PC-3 (cell line): ENCODE results near the gene COL27A1. TPM values are rescaled to one million over a fixed set of nuclear protein-coding genes. Genes with fewer than 3 reads are reported as not detected.

Source experiments
- ATAC-seq: fragments of 200-7000 bp; cut with Tn5 transposase; 2 replicates; pipeline ENCODE4 v1.9.1; 2020; ENCODE audit warnings: mild to moderate bottlenecking, moderate library complexity
- BruUV-seq: library from RNA; stranded (reverse); fragments of 400-500 nt; replicated peaks from 2 replicates; lab custom pipeline; 2021; lab: Mats Ljungman, UMichigan
- CTCF ChIA-PET: fragments of 300-600 bp; sonication (Branson Sonifier 250); formaldehyde crosslinking; loops from one replicate; lab custom pipeline; 2022; ENCODE audit warnings: antibody characterized with exemption; lab: Charles Lee
- POLR2A ChIA-PET: fragments of 300-600 bp; sonication (Branson Sonifier 250); formaldehyde crosslinking; loops from one replicate; lab custom pipeline; 2022; ENCODE audit warnings: antibody characterized with exemption; ENCODE audit not compliant: unreplicated experiment; lab: Charles Lee
- DNase-seq: peaks from one replicate; pipeline ENCODE4 v3.0.0-alpha.2; 2015
- H2AFZ ChIP-seq: fragments of 300-600 bp; sonication (generic); 2 replicates; pipeline ENCODE4 v1.6.0; 2016; ENCODE audit warnings: antibody characterized with exemption, low read length
- H3F3A ChIP-seq: fragments of 300-600 bp; sonication (generic); one replicate; pipeline ENCODE4 v1.6.0; 2017; ENCODE audit warnings: antibody characterized with exemption, low read length, control low read depth, mild to moderate bottlenecking; ENCODE audit not compliant: unreplicated experiment
- H3K27ac ChIP-seq: fragments of 300-600 bp; sonication (generic); 2 replicates; pipeline ENCODE4 v1.5.1; 2016; ENCODE audit warnings: mild to moderate bottlenecking, low read length
- H3K27me3 ChIP-seq: fragments of 300-600 bp; sonication (generic); 2 replicates; pipeline ENCODE4 v1.6.1; 2016; ENCODE audit warnings: low read length, mixed read lengths
- H3K36me3 ChIP-seq: fragments of 300-600 bp; sonication (generic); 2 replicates; pipeline ENCODE4 v1.6.1; 2016; ENCODE audit warnings: low read depth, mixed run types, low read length, mixed read lengths
- H3K4me1 ChIP-seq: fragments of 300-600 bp; sonication (generic); 2 replicates; pipeline ENCODE4 v1.5.1; 2016; ENCODE audit warnings: low read length; ENCODE audit not compliant: insufficient read depth
- H3K4me2 ChIP-seq: fragments of 300-600 bp; sonication (generic); 2 replicates; pipeline ENCODE4 v1.6.0; 2016; ENCODE audit warnings: low read length
- H3K4me3 ChIP-seq: fragments of 300-600 bp; sonication (generic); 2 replicates; pipeline ENCODE4 v1.5.1; 2016; ENCODE audit warnings: mild to moderate bottlenecking, low read length, mixed read lengths
- H3K79me2 ChIP-seq: fragments of 300-600 bp; sonication (generic); 2 replicates; pipeline ENCODE4 v1.6.1; 2017; ENCODE audit warnings: low read length, mixed read lengths
- H3K9ac ChIP-seq: fragments of 300-600 bp; sonication (generic); 2 replicates; pipeline ENCODE4 v1.6.0; 2016; ENCODE audit warnings: mild to moderate bottlenecking, low read length
- H3K9me2 ChIP-seq: fragments of 300-600 bp; sonication (generic); replicated peaks from 2 replicates; pipeline ENCODE4 v1.6.1; 2016; ENCODE audit warnings: mixed run types, low read length, mixed read lengths
- H3K9me3 ChIP-seq: fragments of 300-600 bp; sonication (generic); 2 replicates; pipeline ENCODE4 v1.6.1; 2016; ENCODE audit warnings: low read length, mixed read lengths
- H4K20me1 ChIP-seq: fragments of 300-600 bp; sonication (generic); 2 replicates; pipeline ENCODE4 v1.6.1; 2016; ENCODE audit warnings: low read length, mixed read lengths
- CTCF ChIP-seq: fragments of 300-600 bp; sonication (generic); conservative IDR thresholded peaks from 2 replicates; pipeline ENCODE4 v1.5.1; 2017; ENCODE audit warnings: antibody characterized with exemption, low read depth, mild to moderate bottlenecking, low read length
- EZH2 ChIP-seq: fragments of 300-600 bp; sonication (generic); IDR thresholded peaks from one replicate; pipeline ENCODE4 v1.6.1; 2017; ENCODE audit warnings: antibody characterized with exemption, mild to moderate bottlenecking, low read length; ENCODE audit not compliant: unreplicated experiment
- EZH2phosphoT487 ChIP-seq: fragments of 300-600 bp; sonication (generic); IDR thresholded peaks from 2 replicates; pipeline ENCODE4 v1.6.1; 2018; ENCODE audit warnings: mild to moderate bottlenecking, antibody characterized with exemption, low read length, borderline replicate concordance
- intact Hi-C: fragments of 100-400 bp; cut with micrococcal nuclease; formaldehyde crosslinking; loops from 2 replicates; pipeline ENCODE4 v1.9.0; 2023
- total RNA-seq: library from RNA; depleted of rRNA; stranded (reverse); fragments of >200 nt; gene quantifications from 2 replicates; pipeline ENCODE4 v1.2.3, GENCODE V29; 2014

COL27A1 gene
- total RNA-seq, 1 experiment from 2014 or later = 4.3 TPM

GRCh38 chr9:114231273-114231672 lies 75.9 kb downstream of the COL27A1 start:
- BruUV-seq = no TSS peak
- no peaks in the 10 kb centered on the region for H3K9me3 ChIP-seq
- no peaks in the 10 kb centered on the region for H3K27me3 ChIP-seq
- intact Hi-C loops = no loop called here
- no peaks in the 10 kb centered on the region for H3K9me2 ChIP-seq
- H3F3A ChIP-seq = no peaks in the 10 kb centered on the region
- no peak overlapping the region for H3K9ac ChIP-seq
- no peaks in the 10 kb centered on the region for H3K79me2 ChIP-seq
- H2AFZ ChIP-seq = no peak overlapping the region
- no peaks in the 10 kb centered on the region for H3K36me3 ChIP-seq
- no peak overlapping the region for H3K27ac ChIP-seq
- TF ChIP-seq EZH2 (no peak), EZH2phosphoT487 (no peak), CTCF (no peak)
- no peak overlapping the region for H3K4me3 ChIP-seq
- H3K4me1 ChIP-seq = peaks cover 5% of the 10 kb centered on the region
- no peak overlapping the region for H3K4me2 ChIP-seq
- ATAC-seq = no peak
- ChIA-PET POLR2A (no interaction called here), CTCF (no interaction called here)
- no peak for DNase-seq
- H4K20me1 ChIP-seq = no peaks in the 10 kb centered on the region

GRCh38 chr9:114231719-114232449 lies 76.5 kb downstream of the COL27A1 start:
- no peaks in the 10 kb centered on the region for H4K20me1 ChIP-seq
- no peak overlapping the region for H3K9ac ChIP-seq
- ATAC-seq (no peak), DNase-seq (no peak)
- intact Hi-C loops = no loop called here
- CTCF ChIA-PET = interaction anchor here (0.6 kb wide), 1 partner anchor 93 kb away, joined by 4 read pairs; no protein-coding TSS in a partner anchor
- no peaks in the 10 kb centered on the region for H3K4me1 ChIP-seq
- no peak overlapping the region for H3K4me3 ChIP-seq
- no peaks in the 10 kb centered on the region for H3F3A ChIP-seq
- no peaks in the 10 kb centered on the region for H3K9me2 ChIP-seq
- H3K79me2 ChIP-seq = no peaks in the 10 kb centered on the region
- H3K9me3 ChIP-seq = no peaks in the 10 kb centered on the region
- H3K4me2 ChIP-seq = no peak overlapping the region
- H3K27me3 ChIP-seq = no peaks in the 10 kb centered on the region
- H2AFZ ChIP-seq = no peak overlapping the region
- H3K27ac ChIP-seq = no peak overlapping the region
- BruUV-seq = no TSS peak
- no peak for TF ChIP-seq CTCF
- no peak for TF ChIP-seq EZH2
- no peak for TF ChIP-seq EZH2phosphoT487
- POLR2A ChIA-PET = no interaction called here
- H3K36me3 ChIP-seq = no peaks in the 10 kb centered on the region

DNA sequence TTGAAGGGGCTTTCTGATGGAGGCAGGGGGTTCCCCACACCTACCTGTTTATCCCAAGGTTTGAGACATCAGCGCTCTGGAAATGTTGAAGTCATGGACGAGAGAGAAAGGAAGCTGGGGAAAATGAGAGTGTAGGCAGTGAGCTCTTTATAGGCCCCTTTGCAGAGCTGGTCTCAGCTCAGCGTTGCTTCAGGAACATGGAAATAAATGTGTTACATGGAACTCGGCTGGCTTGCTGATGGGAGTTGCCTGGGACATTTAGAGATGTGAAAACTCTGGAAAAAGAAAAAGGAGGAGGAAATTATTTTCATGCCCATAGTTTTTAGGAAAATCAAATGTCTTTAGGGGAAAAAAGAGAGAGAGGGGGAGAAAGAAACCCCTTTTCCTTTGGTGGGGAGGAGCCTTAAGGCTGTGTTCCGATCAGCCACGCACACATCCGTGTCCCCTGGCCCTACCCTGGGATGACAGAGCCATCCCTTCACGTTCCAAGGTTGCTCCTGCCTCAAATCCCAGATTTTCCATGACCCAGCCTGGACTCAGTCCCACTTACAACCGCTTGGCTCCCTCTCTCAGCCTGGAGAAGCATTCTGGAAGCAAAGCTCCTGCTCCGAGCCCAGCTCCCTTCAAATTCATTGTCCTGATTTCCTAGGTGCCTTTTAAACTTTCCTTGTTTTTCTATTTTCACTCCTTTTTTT lies 78.3 kb downstream of the COL27A1 start:
- CTCF ChIA-PET = no interaction called here
- no peak for ATAC-seq
- H3K4me1 ChIP-seq = no peaks in the 10 kb centered on the region
- POLR2A ChIA-PET = interaction anchor here (0.6 kb wide), 1 partner anchor 36 kb away, joined by 3 read pairs; no protein-coding TSS in a partner anchor
- no peaks in the 10 kb centered on the region for H3K36me3 ChIP-seq
- H4K20me1 ChIP-seq = no peaks in the 10 kb centered on the region
- TF ChIP-seq EZH2 = no peak
- no peak for TF ChIP-seq EZH2phosphoT487
- TF ChIP-seq CTCF = no peak
- H3K9me2 ChIP-seq = no peaks in the 10 kb centered on the region
- H3K27me3 ChIP-seq = no peaks in the 10 kb centered on the region
- H3K27ac ChIP-seq = no peak overlapping the region
- no peaks in the 10 kb centered on the region for H3K79me2 ChIP-seq
- DNase-seq = no peak
- H2AFZ ChIP-seq = no peak overlapping the region
- no peaks in the 10 kb centered on the region for H3F3A ChIP-seq
- H3K9me3 ChIP-seq = no peaks in the 10 kb centered on the region
- H3K4me3 ChIP-seq = no peak overlapping the region
- H3K4me2 ChIP-seq = no peak overlapping the region
- BruUV-seq = no TSS peak
- intact Hi-C loops = no loop called here
- no peak overlapping the region for H3K9ac ChIP-seq
